VCaP (cell line): Measurements from ENCODE around the gene VPS39.

Source experiments
- H3K27ac ChIP-seq: fragments of 450-650 bp; 2 replicates; pipeline ENCODE4 v1.5.1; 2017
- CTCF ChIP-seq: fragments of 450-650 bp; conservative IDR thresholded peaks from 2 replicates; pipeline ENCODE4 v1.5.1; 2017; ENCODE audit warnings: mild to moderate bottlenecking, moderate library complexity

VPS39 gene

DNA sequence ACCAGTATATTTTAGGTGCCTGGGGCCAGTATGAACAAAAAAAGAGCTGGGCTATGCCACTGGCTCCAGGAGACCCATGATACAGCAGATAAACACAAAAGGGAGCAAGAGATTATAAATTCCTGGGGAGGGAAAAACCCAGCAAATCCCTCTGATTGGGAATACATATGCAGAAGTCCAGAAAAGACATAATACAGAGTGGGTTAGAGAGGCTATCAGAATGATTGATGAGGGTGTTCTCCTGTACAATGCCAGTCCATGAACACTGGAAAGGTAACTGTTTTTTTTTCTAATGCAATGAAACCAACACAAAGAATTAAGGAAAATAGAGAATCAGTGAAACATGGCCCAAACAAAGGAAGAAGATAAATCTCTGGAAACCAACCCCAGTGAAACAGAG lies 5.4 kb upstream of the VPS39 start:
- H3K27ac ChIP-seq: no peak overlapping the region
- no peak for TF ChIP-seq CTCF

GRCh38 chr15:42210696-42211095 lies 2.6 kb upstream of the VPS39 start:
- H3K27ac ChIP-seq: no peak overlapping the region
- no peak for TF ChIP-seq CTCF

DNA sequence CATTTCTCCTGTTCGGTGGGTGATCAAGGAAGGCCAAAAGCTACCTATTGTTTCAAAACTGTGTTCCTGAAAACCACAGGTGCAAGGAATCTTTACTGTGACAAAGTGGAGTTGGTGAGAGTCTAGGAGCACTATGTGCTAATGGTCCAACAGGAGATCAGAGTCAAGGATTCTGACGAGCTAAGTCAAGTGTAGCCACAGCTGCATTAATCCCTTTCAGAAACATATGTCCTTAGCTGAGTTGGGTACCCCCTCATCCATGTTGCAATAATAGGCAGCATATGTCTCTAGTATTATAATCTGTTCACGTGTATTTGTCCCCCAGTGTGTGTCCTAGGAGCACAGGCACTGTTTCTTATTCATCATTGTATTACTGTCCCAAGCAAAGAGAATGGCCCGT lies 1.7 kb downstream of the VPS39 start:
- no peak overlapping the region for H3K27ac ChIP-seq
- TF ChIP-seq CTCF: no peak

- no peak for TF ChIP-seq CTCF
- H3K27ac ChIP-seq: no peak overlapping the region
Measured at GRCh38 chr15:42203891-42204290, 4.2 kb downstream of the VPS39 start.

GRCh38 chr15:42202653-42203052 lies 5.5 kb downstream of the VPS39 start:
- H3K27ac ChIP-seq: no peak overlapping the region
- no peak for TF ChIP-seq CTCF

DNA sequence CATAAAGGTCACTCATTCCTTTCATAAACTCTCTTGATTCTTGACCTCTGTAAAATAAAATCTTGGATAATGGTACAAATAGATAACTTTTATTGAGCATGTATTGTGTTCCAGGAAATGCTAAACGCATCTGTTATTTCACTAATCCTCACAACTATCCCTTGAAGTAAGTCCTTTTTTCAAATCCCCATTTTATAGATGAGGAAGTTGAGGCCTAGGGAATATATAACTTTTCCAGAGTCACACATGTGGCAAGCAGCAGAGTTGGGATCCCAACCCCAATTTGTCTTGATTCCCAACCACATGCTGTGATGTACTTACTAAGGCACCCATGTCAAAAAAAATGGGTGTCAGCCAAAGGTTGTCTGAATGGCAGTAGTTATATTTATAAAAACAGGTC lies 6.3 kb downstream of the VPS39 start:
- no peak for TF ChIP-seq CTCF
- H3K27ac ChIP-seq: no peak overlapping the region

GRCh38 chr15:42199126-42199525 lies 9.0 kb downstream of the VPS39 start:
- TF ChIP-seq CTCF: no peak
- no peak overlapping the region for H3K27ac ChIP-seq

DNA sequence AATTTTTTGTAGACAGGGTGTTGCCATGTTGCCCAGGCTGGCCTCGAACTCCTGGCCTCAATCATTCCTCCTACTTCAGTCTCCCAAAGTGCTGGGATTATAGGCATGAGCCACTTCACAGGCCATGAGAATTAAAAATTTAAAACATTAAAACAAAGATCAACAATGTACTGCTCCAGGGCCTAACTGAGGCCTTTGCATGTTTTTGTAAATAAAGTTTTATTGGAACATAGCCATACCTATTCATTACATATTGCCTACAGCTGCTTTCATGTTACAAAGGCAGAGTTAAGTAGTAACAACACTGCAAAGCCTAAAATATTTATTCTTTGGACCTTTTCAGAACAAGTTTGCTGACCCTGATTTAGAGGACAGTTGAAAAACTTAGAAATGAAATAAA lies 9.6 kb downstream of the VPS39 start:
- no peak for TF ChIP-seq CTCF

More for the DNA sequence above, 9.6 kb downstream of the VPS39 start:
- H3K27ac ChIP-seq: no peak overlapping the region
